ENCODE measurements around the gene SLC25A24.
A peak's percentile ranks its signal among the peaks of the same experiment; 100 is the strongest.
"Not testable (repeated sequence)": the region's sequence is repeated elsewhere in the genome, so short reads cannot be mapped to it uniquely, and the experiment has no call there.

- not testable (repeated sequence) for TF ChIP-seq POLR2A (IDR thresholded peaks at IDR 0.05)
- peak in 4 of 6 experiments; percentile 51 to 66 (median 57) for TF ChIP-seq CTCF (IDR thresholded peaks at IDR 0.05)
Observed at GRCh38 chr1:108214641-108215465, 14.7 kb upstream of the SLC25A24 start.
